Measurements from ENCODE around the gene AKNA. TPM values are rescaled to one million over a fixed set of nuclear protein-coding genes. Genes with fewer than 3 reads are reported as not detected.

AKNA gene
- total RNA-seq, 2 experiments from 2014 or later, result 106 to 107 TPM

DNA sequence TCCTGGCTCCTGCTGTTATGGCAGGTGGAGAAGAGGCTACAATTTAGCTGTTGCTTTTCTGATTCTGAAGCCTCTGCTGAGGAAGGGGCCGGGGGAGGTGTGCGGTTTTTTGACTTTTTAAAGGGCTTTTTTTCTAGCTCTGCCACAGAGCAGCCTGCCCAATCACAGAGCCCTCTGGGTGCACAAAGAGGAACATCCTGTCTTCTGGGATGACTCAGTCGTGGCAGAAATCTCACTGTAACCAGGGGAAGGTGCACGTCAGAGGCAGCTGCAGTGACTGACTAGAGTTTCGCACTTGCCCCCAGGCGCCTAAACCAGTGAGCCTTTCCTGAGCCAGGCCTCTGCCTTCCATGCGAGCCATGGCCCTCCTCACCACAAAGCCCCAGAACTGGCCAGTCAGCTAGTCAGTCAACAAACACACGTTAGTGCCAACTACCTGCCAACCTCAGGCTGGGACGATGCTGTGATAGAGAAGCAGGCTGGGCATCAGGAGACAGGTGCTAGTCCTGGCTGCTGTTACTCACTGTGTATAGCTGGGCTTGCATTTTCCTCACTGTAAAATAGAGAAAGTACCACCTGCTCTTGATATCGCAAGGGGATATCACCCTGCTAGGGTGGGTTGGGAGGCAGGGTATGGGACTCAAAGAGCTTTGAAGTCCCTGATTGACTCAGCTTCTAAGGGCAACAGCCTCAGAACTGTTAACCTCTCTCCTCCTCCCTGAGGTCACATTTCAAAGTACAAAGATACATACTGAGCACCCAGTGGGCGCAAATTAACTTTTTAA is 2.2 kb downstream of the AKNA start:
- ChIA-PET CTCF (interaction anchor here (1.2 to 10.7 kb wide), 9 partner anchors 9 to 46 kb away, joined by 3 to 137 read pairs (median 11); no protein-coding TSS in a partner anchor), POLR2A (interaction anchor here (0.7 to 6.7 kb wide), 7 partner anchors 9 to 36 kb away, joined by 3 to 65 read pairs (median 23); no protein-coding TSS in a partner anchor)

- CTCF ChIA-PET, result interaction anchor here (1.2 to 10.7 kb wide), 8 partner anchors 9 to 46 kb away, joined by 3 to 137 read pairs (median 16); no protein-coding TSS in a partner anchor
- POLR2A ChIA-PET, result interaction anchor here (0.9 to 6.7 kb wide), 6 partner anchors 12 to 35 kb away, joined by 4 to 65 read pairs (median 26); no protein-coding TSS in a partner anchor
Measured at GRCh38 chr9:114384836-114385396, 2.9 kb downstream of the AKNA start.

DNA sequence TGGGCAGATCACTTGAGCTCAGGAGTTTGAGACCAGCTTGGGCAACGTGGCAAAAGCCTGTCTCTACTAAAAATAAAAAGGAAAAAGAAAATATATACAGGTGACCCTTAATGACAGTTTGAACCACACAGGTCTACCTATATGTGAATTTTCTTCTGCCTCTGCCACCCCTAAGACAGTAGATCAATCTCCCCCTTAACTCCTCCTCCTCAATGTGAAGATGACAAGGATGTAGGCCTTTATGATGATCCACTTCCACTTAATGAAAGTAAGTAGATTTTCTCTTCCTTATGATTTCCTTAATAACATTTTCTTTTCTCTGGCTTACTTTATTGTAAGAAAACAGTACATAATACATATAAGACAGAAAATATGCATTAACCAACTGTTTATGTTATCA is 3.4 kb downstream of the AKNA start:
- CTCF ChIA-PET, result interaction anchor here (0.8 to 10.7 kb wide), 6 partner anchors 8 to 311 kb away, joined by 3 to 137 read pairs (median 12); no protein-coding TSS in a partner anchor
- POLR2A ChIA-PET, result interaction anchor here (2.8 to 6.7 kb wide), 2 partner anchors 12 to 17 kb away, joined by 10 to 65 read pairs; no protein-coding TSS in a partner anchor

GRCh38 chr9:114383521-114384231 is 4.1 kb downstream of the AKNA start:
- POLR2A ChIA-PET, result interaction anchor here (0.7 to 6.7 kb wide), 3 partner anchors 12 to 17 kb away, joined by 3 to 65 read pairs (median 3); no protein-coding TSS in a partner anchor
- CTCF ChIA-PET, result interaction anchor here (0.8 to 10.7 kb wide), 6 partner anchors 13 to 311 kb away, joined by 3 to 137 read pairs (median 12); no protein-coding TSS in a partner anchor

GRCh38 chr9:114382699-114383520 is 4.9 kb downstream of the AKNA start:
- POLR2A ChIA-PET, result interaction anchor here (0.7 to 6.7 kb wide), 4 partner anchors 11 to 16 kb away, joined by 3 to 65 read pairs (median 4); no protein-coding TSS in a partner anchor
- CTCF ChIA-PET, result interaction anchor here (1.2 to 10.7 kb wide), 3 partner anchors 12 to 312 kb away, joined by 3 to 137 read pairs (median 4); no protein-coding TSS in a partner anchor

DNA sequence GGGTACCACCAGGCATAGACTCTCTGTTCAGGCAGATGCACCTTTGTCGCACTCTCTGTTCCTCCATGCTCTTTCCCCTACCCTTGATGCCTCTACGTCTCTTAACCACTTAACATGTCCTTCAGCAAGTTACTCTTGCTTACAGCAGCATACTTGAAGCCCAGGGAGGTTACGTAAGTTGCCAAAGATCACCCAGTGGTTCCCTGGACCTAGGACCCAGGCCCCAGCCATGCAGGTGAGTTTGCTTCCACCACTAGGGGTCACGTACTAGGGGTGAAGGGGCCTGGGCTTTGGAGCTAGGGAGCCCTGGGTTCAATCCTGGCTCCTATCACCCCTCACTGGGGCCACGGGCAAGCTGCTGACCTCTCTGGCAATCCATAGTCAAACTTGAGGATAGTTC is 8.9 kb downstream of the AKNA start:
- POLR2A ChIA-PET, result interaction anchor here (1.1 to 1.5 kb wide), 2 partner anchors 10 to 11 kb away, joined by 3 to 4 read pairs; no protein-coding TSS in a partner anchor
- CTCF ChIA-PET, result interaction anchor here (0.9 to 1.8 kb wide), 5 partner anchors 12 to 272 kb away, joined by 3 to 8 read pairs (median 4); no protein-coding TSS in a partner anchor

GRCh38 chr9:114378016-114378415 is 9.8 kb downstream of the AKNA start:
- ChIA-PET CTCF (interaction anchor here (1.0 to 1.8 kb wide), 2 partner anchors 11 to 12 kb away, joined by 3 to 8 read pairs; no protein-coding TSS in a partner anchor), POLR2A (no interaction called here)

DNA sequence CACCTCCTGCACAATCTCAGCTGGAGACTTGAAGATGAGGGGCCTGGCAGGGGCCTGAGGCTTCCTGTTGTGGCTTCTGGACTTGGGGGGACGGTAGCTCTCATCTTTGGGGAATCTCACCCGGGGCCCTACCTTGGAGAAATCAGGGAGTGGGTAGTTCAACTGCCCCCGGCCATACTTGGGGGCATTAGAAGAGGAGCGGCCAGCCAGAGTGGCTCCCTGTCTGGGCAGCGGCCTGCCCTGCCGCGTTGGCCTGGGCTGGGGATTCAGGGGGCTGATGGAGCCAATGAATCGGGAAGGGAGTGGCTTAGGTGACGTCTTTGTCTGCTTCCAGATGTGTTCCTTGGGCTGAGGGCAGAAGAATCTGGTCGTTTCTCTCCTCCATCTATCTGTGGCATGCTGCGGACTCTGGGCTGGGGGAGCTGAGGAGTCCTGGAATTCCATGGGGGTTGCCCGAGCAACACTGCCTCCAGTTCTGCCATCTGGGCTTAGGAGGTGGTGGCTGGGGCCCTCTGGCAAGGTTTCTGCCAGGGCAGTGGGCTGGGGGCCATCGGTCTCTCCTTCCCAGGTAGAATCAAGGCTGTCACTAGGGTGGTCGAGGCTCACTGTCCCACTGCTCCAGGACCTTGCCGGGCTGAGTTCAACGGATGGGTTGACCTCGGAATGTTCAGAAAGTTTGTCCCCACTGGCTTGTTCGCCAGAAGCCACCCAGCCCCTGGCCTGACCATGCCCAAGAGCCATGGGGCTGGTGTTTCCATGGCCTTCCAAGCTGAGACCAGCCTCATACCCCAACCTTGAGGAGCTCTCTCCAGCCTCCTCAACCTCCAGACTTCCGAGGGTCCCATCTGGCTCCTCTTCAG is 11.0 kb downstream of the AKNA start:
- ChIA-PET CTCF (interaction anchor here (0.7 to 1.0 kb wide), 3 partner anchors 8 to 27 kb away, joined by 3 read pairs; no protein-coding TSS in a partner anchor), POLR2A (interaction anchor here (0.9 to 1.1 kb wide), 2 partner anchors 9 to 15 kb away, joined by 3 read pairs; no protein-coding TSS in a partner anchor)

DNA sequence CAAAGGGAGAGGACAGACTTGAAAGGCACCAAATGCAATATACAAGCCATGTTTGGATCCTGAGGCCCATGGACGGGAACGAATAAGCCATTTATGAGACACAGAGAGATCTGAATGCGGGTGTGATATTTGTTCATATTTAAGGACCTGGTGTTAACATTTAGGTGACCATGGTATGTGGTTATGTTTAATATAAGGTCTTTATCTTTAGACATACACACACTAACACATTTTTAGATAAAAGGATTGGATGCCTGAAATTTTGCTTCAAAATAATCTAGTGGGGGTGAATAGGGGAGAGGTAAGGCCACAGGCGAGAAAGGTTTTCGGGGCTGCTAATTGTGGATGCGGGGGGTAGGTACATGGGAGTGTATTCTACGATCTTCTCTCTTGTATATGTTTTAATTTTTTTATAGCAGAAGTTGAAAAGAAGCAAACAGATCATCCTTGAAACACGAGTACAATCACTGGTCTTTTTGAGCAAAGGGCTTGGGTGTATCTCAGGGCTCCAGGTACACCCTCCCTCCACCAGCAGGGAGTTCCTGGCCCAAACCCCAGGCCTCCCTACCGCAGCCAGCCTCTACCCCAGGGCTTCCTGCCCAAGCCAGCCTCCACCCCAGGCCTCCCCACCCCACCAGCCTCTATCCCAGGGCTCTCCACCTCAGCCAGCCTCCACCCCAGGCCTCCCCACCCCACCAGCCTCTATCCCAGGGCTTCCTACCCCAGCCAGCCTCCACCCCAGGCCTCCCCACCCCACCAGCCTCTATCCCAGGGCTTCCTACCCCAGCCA is 12.2 kb downstream of the AKNA start:
- ChIA-PET POLR2A (no interaction called here), CTCF (interaction anchor here (0.7 to 9.3 kb wide), 3 partner anchors 8 to 10 kb away, joined by 3 to 137 read pairs (median 3); partner anchors contain the start of gene AKNA)

- POLR2A ChIA-PET, result no interaction called here
Measured at GRCh38 chr9:114374936-114375335, 12.8 kb downstream of the AKNA start.

DNA sequence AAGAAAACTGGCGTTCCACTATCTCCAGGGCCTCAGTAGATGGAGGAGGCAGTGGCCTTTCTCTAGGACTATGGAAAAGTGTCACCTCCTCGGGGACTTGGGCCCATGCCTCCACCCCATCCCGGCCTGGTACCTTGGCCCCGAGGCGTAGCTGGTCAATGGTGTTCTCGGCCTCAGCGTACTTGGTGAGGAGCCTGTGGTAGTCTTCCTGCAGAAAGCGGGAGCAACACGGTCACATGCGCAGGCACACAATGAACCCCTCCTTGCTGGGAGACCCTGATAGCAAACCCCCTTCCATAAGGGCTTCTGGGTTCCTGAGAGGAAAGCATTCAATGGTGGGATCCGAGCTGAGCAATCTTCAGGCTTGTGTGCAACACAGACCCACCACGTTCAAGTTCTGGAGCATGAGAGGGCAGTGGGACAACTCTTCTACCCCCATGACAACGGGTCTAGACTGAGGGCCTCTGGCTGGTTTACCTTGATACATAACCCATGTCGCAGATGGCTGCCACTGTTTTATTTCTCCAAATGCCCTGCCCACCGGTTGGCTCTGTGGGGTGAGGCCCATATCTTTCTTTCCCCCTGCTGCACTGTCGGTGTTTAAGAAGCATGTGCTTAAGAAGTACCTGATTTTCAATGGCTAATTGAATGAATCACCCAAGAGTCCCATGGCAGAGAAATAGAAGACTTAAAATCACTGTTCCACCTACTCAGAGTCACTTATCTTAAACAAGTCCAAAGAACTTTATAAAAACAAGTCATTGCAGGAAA is 13.6 kb downstream of the AKNA start:
- CTCF ChIA-PET, result interaction anchor here (1.0 to 9.3 kb wide), 4 partner anchors 12 to 34 kb away, joined by 3 to 137 read pairs (median 4); partner anchors contain the start of gene AKNA
- POLR2A ChIA-PET, result interaction anchor here (0.7 to 4.1 kb wide), 2 partner anchors 12 to 27 kb away, joined by 3 to 65 read pairs; partner anchors contain the start of gene AKNA

More at GRCh38 chr9:114374936-114375335, 12.8 kb downstream of the AKNA start:
- CTCF ChIA-PET, result interaction anchor here (9.3 kb wide), 1 partner anchor 11 kb away, joined by 137 read pairs; the partner anchor contains the start of gene AKNA

- ChIA-PET POLR2A (interaction anchor here (0.6 to 4.1 kb wide), 6 partner anchors 10 to 54 kb away, joined by 3 to 65 read pairs (median 4); partner anchors contain the start of gene AKNA), CTCF (interaction anchor here (0.7 to 9.3 kb wide), 6 partner anchors 12 to 33 kb away, joined by 3 to 137 read pairs (median 4); partner anchors contain the start of gene AKNA)
Measured at GRCh38 chr9:114372921-114373448, 14.8 kb downstream of the AKNA start.

DNA sequence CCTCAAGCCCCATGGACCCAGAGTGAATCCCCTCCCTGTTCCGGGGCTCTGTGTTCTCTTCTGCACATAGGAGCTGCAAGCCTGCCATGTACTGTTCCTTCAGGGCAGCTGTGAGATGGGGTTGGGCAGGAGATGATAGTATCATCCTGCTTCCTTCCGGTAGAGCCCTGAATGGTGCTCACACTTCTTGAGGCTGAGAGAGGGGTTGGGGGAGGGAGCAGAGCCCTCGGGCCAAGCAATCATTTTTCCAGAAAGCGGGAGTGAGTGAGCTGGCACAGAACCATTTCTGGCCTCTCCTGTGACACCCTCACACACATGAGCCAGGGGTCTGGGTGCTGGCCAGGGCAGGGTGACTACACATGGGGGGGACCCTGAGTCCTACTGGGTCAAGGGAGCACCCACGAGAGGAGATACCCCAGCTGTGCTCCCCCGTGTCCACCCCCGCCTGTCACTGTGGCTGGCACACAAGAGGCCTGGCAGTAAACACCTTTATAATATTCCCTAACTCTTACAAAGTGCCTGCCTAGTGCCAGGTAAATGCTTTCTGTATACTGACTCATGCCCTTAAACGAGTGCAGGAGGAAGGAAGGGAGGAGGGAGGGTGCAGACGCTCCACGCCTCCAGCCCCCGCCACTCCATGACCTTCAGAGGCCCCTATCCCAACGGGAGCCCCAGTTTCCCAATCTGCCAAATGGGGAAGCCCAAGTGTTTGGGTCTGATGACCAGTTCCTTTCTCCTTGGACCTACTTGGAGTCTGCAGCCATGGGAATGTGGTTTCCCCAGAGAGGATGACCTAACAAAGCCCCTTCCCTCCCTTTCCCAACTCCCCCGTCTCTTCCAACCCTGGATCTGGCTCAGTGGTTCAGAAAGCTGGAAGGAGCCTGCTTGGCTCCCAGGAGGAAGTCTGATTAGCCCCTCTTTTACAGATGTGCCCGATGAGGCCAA is 15.5 kb downstream of the AKNA start:
- ChIA-PET CTCF (interaction anchor here (0.8 to 9.3 kb wide), 5 partner anchors 14 to 33 kb away, joined by 3 to 137 read pairs (median 4); partner anchors contain the start of gene AKNA), POLR2A (interaction anchor here (0.7 to 4.1 kb wide), 4 partner anchors 9 to 20 kb away, joined by 5 to 65 read pairs (median 6); partner anchors contain the start of gene AKNA)

Data from activated CD8-positive, alpha-beta memory T cell treated with anti-CD3 and anti-CD28 coated beads for 36 hours (primary cell).